Tibial nerve (tissue), 4 donors: ENCODE measurements around the gene KRTAP10-8.

ENCODE experiments used
- EP300 ChIP-seq, 2 donors: sonication (generic); formaldehyde crosslinking; IDR thresholded peaks; one replicate each; pipeline ENCODE4 v1.6.1; 2017; ENCODE audit warnings: antibody characterized with exemption in 2 of 2, mild to moderate bottlenecking in 1 of 2
- POLR2A ChIP-seq, 2 donors: fragments of 450-650 bp; IDR thresholded peaks; one replicate each; pipeline ENCODE4 v1.6.1; 2017; ENCODE audit warnings: antibody characterized with exemption in 2 of 2, mild to moderate bottlenecking in 2 of 2, moderate library complexity in 2 of 2
- TF ChIP-seq, protein P1 (sequence below), 5 experiments: fragments of 200-600 bp in 3 of 5; fragments of 450-650 bp in 2 of 5; sonication (generic) in 3 of 5; IDR thresholded peaks; one replicate each; pipeline ENCODE4 v1.5.1; 2016 to 2019; ENCODE audit warnings: antibody characterized with exemption in 5 of 5, mild to moderate bottlenecking in 3 of 5, moderate library complexity in 2 of 5

GRCh38 chr21:44658541-44658910 is 46.6 kb downstream of the KRTAP10-8 start:
- TF ChIP-seq, protein P1, sequence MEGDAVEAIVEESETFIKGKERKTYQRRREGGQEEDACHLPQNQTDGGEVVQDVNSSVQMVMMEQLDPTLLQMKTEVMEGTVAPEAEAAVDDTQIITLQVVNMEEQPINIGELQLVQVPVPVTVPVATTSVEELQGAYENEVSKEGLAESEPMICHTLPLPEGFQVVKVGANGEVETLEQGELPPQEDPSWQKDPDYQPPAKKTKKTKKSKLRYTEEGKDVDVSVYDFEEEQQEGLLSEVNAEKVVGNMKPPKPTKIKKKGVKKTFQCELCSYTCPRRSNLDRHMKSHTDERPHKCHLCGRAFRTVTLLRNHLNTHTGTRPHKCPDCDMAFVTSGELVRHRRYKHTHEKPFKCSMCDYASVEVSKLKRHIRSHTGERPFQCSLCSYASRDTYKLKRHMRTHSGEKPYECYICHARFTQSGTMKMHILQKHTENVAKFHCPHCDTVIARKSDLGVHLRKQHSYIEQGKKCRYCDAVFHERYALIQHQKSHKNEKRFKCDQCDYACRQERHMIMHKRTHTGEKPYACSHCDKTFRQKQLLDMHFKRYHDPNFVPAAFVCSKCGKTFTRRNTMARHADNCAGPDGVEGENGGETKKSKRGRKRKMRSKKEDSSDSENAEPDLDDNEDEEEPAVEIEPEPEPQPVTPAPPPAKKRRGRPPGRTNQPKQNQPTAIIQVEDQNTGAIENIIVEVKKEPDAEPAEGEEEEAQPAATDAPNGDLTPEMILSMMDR (IDR thresholded peaks at IDR 0.05) = no peak
- no peak for TF ChIP-seq POLR2A (IDR thresholded peaks at IDR 0.05)
- no peak for TF ChIP-seq EP300 (IDR thresholded peaks at IDR 0.05)
